Measurements from ENCODE around the gene SFXN3.

DNA sequence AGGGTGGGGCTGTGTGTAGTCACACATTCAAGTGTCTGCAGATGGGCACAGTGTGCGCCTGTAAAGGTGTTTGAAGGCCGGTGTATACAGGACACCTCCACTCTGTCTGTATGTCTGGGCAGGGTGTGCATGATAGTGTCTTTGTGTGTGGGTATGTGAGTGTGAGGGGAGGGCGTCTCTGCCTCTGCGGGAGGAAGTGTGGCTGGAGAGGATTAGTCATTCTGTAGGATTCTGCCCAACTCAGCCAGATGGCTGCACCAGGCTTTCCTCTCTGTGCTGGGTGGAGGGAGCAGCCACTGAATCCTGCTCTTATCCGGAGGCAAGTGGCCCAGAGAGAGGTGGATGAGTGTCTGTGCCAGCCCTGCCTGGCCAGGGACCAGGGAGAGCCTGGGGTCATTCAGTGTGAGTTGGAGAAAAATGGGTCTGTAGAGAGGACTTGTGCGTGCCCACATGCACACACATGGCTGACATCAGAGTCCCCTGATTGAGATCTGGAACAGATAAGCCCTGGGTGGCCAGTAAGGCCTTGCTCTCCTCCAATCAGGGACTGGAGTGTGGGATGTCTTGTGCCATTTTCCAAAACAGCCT lies 1.7 kb downstream of the SFXN3 start:
- TF ChIP-seq, protein P1, sequence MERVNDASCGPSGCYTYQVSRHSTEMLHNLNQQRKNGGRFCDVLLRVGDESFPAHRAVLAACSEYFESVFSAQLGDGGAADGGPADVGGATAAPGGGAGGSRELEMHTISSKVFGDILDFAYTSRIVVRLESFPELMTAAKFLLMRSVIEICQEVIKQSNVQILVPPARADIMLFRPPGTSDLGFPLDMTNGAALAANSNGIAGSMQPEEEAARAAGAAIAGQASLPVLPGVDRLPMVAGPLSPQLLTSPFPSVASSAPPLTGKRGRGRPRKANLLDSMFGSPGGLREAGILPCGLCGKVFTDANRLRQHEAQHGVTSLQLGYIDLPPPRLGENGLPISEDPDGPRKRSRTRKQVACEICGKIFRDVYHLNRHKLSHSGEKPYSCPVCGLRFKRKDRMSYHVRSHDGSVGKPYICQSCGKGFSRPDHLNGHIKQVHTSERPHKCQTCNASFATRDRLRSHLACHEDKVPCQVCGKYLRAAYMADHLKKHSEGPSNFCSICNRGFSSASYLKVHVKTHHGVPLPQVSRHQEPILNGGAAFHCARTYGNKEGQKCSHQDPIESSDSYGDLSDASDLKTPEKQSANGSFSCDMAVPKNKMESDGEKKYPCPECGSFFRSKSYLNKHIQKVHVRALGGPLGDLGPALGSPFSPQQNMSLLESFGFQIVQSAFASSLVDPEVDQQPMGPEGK (CRISPR knock-in tag; IDR thresholded peaks at IDR 0.05; ENCODE audit: borderline replicate concordance): no peak
- TF ChIP-seq TCF4 (CRISPR knock-in tag; IDR thresholded peaks at IDR 0.05; ENCODE audit: borderline replicate concordance): peak; percentile 62; the same call in 1 of the 2 replicates
- no peak for TF ChIP-seq CSDC2 (CRISPR knock-in tag; IDR thresholded peaks at IDR 0.05)
